NB4 (cell line): ENCODE measurements around the gene UNC5C.

Experiments
- MYC ChIP-seq: IDR thresholded peaks from 2 replicates; pipeline ENCODE4 v1.6.1; 2011; ENCODE audit warnings: low read depth, low read length
- TF ChIP-seq, protein P1 (sequence below): IDR thresholded peaks from one replicate; pipeline ENCODE4 v1.5.1; 2012; ENCODE audit warnings: low read depth, low read length
- TF ChIP-seq, protein P2 (sequence below): IDR thresholded peaks from 2 replicates; pipeline ENCODE4 v1.6.1; 2011; ENCODE audit warnings: low read depth, low read length

DNA sequence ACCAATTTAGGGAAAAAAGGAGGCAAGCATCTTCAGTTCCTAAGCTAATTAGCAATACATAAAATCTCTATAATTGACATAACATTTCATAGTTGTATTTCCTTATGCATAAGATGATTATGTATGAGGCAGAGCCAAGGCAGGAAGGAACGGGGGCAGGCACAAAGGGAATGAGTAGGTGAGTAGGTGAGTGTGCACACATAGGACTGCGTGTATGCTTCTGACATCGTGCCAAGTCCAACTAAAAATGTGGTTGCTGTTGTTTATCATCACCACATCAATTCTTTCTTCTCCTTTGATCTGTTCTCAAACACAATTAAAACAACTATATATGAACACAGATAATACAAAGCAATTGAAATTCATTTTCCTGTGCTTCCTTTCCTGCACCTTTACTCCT lies 131.2 kb downstream of the UNC5C start:
- TF ChIP-seq, protein P1, sequence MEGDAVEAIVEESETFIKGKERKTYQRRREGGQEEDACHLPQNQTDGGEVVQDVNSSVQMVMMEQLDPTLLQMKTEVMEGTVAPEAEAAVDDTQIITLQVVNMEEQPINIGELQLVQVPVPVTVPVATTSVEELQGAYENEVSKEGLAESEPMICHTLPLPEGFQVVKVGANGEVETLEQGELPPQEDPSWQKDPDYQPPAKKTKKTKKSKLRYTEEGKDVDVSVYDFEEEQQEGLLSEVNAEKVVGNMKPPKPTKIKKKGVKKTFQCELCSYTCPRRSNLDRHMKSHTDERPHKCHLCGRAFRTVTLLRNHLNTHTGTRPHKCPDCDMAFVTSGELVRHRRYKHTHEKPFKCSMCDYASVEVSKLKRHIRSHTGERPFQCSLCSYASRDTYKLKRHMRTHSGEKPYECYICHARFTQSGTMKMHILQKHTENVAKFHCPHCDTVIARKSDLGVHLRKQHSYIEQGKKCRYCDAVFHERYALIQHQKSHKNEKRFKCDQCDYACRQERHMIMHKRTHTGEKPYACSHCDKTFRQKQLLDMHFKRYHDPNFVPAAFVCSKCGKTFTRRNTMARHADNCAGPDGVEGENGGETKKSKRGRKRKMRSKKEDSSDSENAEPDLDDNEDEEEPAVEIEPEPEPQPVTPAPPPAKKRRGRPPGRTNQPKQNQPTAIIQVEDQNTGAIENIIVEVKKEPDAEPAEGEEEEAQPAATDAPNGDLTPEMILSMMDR = no peak
- TF ChIP-seq, protein P2, sequence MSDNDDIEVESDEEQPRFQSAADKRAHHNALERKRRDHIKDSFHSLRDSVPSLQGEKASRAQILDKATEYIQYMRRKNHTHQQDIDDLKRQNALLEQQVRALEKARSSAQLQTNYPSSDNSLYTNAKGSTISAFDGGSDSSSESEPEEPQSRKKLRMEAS = no peak
- no peak for TF ChIP-seq MYC
